Fibroblast of peridontal ligament (primary cell): Measurements from ENCODE around the gene CCT7.
A peak's percentile ranks its signal among the peaks of the same experiment; 100 is the strongest.

Source experiments
- DNase-seq: peaks from one replicate; pipeline ENCODE4 v3.0.0-alpha.2; 2010; ENCODE audit errors: extremely low read depth

Gene CCT7

GRCh38 chr2:73268366-73268829 lies 34.3 kb downstream of the CCT7 start:
- no peak for DNase-seq

DNA sequence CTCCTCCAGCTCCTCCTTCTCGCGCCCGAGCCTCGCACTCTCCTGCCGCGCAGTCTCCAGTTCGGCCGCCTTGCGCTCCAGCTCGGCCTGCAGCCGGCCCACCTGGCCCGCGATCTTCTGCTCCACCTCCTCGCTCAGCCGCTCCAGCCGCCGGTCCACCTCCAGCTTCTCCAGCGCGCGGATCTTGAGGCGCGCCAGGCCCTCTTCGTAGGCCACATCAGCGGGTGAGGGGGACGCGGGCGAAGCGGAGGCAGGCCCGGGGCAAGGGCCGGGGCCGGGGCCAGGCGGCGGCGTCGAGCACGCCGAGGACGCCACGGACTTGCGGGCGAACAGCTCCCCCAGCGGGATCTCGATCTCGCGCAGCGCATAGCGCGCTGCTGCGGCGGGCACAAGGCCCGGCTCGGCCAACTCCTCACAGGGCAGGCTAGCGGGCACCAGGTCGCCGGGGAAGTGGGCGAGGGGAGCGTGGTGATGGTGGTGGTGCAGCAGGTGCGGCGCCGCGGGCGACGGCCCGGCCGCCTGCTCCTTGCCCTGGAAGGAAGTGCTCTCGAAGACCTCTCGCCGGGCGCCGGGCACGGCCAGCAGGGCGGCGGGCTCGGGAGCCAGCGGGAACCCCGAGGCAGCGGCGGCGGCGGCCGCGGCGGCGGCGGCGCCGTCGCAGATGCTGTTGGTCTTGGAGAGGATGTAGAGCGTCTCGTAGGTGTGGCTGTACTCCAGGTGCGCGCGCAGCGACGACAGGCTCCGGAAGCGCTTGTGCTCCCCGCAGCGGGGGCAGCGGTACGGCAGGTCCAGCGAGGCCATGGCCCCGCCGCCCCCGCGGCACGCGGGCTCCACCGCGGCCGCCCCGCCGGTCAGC lies 35.0 kb downstream of the CCT7 start:
- DNase-seq = no peak

DNA sequence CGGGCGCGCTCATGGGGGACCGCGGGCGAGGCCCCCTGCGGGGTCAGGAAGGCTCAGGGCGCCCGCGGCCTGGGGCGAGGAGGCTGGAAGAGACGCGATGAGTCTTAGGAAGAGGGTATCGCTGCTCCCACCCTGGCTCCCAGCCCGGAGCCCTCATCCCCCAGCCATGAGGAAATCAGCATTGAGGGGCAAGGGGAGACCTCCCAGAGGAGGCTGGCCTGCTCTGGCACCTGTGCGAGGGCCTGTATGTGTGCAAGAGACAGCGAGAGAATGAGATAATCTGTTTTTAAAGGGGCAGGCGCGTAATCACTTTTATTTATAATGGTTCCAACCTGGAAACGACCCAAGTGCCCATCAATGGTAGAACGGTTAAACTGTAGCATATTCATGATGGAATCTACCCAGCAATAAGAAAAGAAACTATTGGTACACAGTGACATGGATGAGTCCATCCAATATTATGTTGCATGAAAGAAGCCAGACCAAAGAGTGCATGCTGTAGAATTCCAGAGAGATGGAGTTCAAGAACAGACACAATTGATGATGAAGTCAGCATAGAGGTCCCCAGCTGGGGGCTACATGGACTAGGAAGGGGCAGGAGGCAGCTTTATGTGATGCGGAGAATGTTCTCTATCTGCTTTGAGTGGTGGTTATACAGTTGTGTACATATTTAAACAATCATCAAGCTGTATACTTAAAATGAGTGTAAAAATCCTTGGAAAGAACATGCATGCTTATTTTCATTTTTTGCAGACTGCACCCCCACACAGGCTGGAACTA lies 35.8 kb downstream of the CCT7 start:
- no peak for DNase-seq

GRCh38 chr2:73272270-73272669 lies 38.2 kb downstream of the CCT7 start:
- no peak for DNase-seq

DNA sequence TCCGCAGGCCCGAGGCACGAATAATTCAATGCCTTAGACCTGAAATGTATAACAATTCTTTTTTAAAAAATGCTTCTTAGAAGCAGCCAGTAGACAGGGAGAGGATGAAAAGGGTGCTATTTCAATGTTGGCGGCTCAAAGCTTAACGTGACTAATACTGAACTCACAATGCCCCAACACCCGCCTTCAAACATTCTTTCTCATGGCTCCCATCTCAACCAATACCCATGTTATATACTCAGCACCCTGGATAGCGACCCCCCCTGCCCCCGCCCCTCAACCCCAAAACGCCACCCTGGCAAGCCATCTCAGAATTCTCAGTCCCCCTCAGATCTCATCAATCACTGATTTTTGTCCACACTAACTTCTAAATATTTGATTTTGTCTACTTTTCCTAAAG lies 45.7 kb downstream of the CCT7 start:
- DNase-seq = no peak

- DNase-seq = no peak
Measured at GRCh38 chr2:73281244-73281643, 47.1 kb downstream of the CCT7 start.

DNA sequence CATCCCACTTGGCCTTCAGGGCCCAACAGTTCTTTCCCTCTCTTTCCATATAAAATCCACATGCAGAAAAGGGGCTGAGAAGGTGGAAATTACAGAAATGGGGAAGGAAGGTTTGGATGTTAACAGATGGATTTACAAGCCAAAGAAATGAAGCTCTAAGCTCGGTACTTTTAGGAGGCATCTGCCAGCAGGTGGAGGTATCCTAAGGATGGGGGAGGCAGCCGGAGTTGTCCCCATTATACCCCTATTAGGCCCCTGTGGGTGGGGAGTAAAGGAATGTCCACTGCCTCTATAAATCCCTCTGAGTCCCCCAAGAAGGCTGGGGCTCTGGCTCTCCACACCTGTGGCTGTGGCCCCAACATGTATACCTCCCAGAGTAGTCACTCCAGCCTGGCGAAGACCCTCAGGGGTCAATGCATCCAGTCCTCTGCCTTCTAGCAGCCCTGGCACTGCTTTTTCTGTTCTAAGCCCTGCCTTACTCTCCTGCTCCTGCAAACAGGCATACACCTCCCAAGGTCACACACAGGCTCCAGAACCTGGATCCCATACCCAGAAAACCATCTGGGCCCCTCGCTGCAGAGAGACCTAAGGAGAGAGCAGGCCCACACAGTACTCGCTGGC lies 48.9 kb downstream of the CCT7 start:
- DNase-seq = no peak

- DNase-seq = no peak
Measured at GRCh38 chr2:73283545-73284295, 49.6 kb downstream of the CCT7 start.

DNA sequence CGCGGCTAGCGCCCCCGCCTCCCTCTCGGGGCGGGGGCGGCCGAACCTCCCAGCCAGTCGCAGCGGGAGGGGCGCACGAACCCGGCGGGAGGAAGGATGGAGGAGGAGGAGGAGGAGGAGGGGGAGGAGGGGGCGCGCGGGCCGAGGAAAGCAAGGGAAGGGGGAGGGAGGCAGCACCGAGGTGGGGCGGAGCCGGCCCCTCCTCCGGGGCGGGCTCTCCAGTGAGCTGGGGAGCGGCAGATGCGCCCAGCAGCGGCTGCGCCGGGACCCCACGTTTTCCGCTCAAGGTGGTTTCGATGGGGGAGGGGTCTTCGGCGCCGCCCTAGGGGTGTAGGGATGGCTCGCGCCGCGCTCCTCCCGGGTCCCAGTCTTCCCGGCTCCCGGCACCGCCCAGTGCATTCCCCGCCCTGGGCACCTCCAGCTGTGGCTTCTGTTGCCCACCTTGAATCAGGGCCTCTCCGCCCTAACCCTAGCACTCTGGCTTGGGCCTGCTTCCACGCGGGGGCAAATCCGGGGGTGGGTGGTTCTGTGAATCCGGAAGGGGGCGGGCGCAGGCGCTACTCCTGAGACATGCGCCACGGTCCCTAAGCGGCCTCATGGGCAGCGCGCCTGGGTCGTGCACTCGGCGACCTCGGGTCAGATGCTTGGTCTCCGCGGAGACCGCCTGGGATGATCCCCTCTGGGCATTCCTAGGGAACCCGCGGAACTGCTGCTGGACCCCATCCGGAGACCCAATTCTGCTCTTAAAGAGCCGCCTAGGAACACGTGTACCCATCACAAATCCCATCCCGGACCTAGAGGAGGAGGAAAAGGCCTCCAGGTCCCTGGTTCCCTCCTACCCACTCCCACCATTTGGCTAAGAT lies 50.4 kb downstream of the CCT7 start, which contains the start of gene FBXO41:
TSS of gene FBXO41 (minus strand) at position 183 of the 863 bp plus-strand sequence. CDS start 14,848 bp downstream, outside the sequence.
- DNase-seq = no peak

- no peak for DNase-seq
Measured at GRCh38 chr2:73285159-73285739, 51.1 kb downstream of the CCT7 start.

- DNase-seq = no peak
Measured at GRCh38 chr2:73286134-73286655, 52.1 kb downstream of the CCT7 start.

- no peak for DNase-seq
Measured at GRCh38 chr2:73289304-73289703, 55.2 kb downstream of the CCT7 start.

- peak; percentile 13 for DNase-seq
Measured at GRCh38 chr2:73290049-73290839, 56.1 kb downstream of the CCT7 start.

GRCh38 chr2:73291093-73291460 lies 57.0 kb downstream of the CCT7 start:
- peak; percentile 36 for DNase-seq

DNA sequence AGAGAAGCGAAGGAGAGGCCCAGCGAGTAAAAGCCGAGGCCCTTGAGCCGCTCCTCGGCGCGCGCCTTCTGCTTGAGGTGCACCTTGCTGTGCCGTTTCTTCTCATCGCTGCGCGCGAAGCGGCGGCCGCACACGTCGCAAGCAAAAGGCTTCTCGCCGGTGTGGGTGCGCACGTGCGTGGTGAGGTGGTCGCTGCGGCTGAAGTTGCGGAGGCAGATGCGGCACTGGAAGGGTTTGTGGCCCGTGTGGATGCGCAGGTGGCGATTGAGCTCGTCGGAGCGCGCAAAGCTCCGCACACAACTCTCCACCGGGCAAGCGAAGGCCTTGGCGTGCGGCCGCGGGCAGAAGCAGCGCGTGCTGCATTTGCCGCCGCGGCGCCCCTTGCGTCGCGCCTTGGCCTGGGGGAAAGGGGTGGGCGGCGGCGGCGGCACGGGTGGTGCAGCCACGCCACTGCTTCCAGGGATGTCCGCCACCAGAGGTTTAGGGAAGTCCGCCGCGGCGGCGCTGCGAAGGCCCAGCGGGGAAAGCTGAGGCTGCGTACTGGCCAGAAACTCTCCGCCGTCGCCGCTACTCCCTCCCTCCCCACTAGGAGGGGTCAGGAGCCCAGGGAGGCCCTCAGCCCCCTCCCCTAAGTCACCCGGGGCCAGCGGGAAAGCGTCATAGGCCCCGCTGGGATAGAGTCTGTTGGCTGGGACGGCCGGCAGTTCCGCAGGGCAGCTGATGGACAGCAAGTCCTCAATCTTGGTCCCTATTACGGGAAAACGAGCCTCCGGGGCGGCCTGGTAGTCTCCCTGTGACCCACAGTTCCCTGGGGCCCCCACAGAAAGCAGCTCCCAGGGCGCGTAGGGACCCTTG lies 57.6 kb downstream of the CCT7 start:
- no peak for DNase-seq

GRCh38 chr2:73292316-73292905 lies 58.3 kb downstream of the CCT7 start:
- no peak for DNase-seq

GRCh38 chr2:73292906-73293533 lies 58.9 kb downstream of the CCT7 start:
- no peak for DNase-seq
